Heart left ventricle (tissue), 16 donors: Measurements from ENCODE around the gene VPREB3. TPM values are rescaled to one million over a fixed set of nuclear protein-coding genes. Genes with fewer than 3 reads are reported as not detected.

ENCODE experiments used
- ATAC-seq, 4 donors: fragments of 200-7000 bp; cut with Tn5 transposase; one replicate each; pipeline ENCODE4 v1.9.1; 2020 to 2022; ENCODE audit warnings: moderate library complexity in 4 of 4, mild to moderate bottlenecking in 3 of 4, moderate number of reproducible peaks in 1 of 4
- DNase-seq, 5 donors: peaks; one replicate each; pipeline ENCODE4 v3.0.0-alpha.2; 2020
- H3K27ac ChIP-seq, 12 donors: fragments of 200-600 bp; sonication (generic) in 4 of 12; one replicate each; pipeline versions ENCODE4 v1.5.0 to v1.8.0; 2016 to 2022; ENCODE audit warnings: mild to moderate bottlenecking in 2 of 12
- H3K27me3 ChIP-seq, 9 donors: fragments of 200-600 bp; sonication (generic) in 2 of 9; one replicate each; pipeline versions ENCODE4 v1.5.1 to v1.8.0; 2016 to 2022; ENCODE audit warnings: mild to moderate bottlenecking in 3 of 9
- H3K36me3 ChIP-seq, 9 donors: fragments of 200-600 bp; sonication (generic) in 2 of 9; one replicate each; pipeline versions ENCODE4 v1.5.0 to v1.8.0; 2018 to 2022; ENCODE audit warnings: mild to moderate bottlenecking in 2 of 9
- H3K4me1 ChIP-seq, 12 donors: fragments of 200-600 bp; sonication (generic) in 4 of 12; one replicate each; pipeline versions ENCODE4 v1.5.0 to v1.8.0; 2016 to 2022; ENCODE audit warnings: mild to moderate bottlenecking in 3 of 12
- H3K4me3 ChIP-seq, 12 donors: fragments of 200-600 bp; sonication (generic) in 4 of 12; one replicate each; pipeline versions ENCODE4 v1.5.0 to v1.8.0; 2017 to 2022; ENCODE audit warnings: mild to moderate bottlenecking in 9 of 12, moderate library complexity in 4 of 12
- H3K9me3 ChIP-seq, 12 donors: fragments of 200-600 bp; sonication (generic) in 4 of 12; one replicate each; pipeline versions ENCODE4 v1.5.0 to v1.8.0; 2016 to 2022; ENCODE audit warnings: mild to moderate bottlenecking in 1 of 12
- POLR2A ChIP-seq, 2 donors: fragments of 450-650 bp; IDR thresholded peaks; one replicate each; pipeline ENCODE4 v1.6.1; 2017; ENCODE audit warnings: antibody characterized with exemption in 2 of 2, mild to moderate bottlenecking in 2 of 2, moderate library complexity in 2 of 2
- whole genome bisulfite sequencing, 4 donors: extraction: QIAGEN DNeasy Blood & Tissue Kit in 2 of 4; methylation state at CpG; one replicate each; pipeline versions ENCODE4 v1.1.5 to v1.1.7; 2013 to 2018; 5-methylcytosine and 5-hydroxymethylcytosine counted together
- intact Hi-C, 10 donors: fragments of 100-400 bp; cut with DNase I; formaldehyde crosslinking; loops; one replicate each; pipeline versions ENCODE4 v1.11.1 to v1.14.2; 2022
- polyA plus RNA-seq, 2 donors: library from polyadenylated mRNA; stranded (reverse); fragments of 200-250 nt; gene quantifications; one replicate each; pipeline ENCODE4 v1.2.3, GENCODE V29; 2013
- total RNA-seq, 9 donors: library from RNA; depleted of rRNA in 2 of 9; stranded (reverse); fragments of >200 nt in 2 of 9; fragmentation: NEBNext Ultra II Directional in 3 of 9; extraction: Animal tissue kit (Norgen Biotek cat#: 25700) in 3 of 9; gene quantifications; one replicate each; pipeline versions ENCODE4 v1.1.0 to v1.2.4, GENCODE V29; 2016 to 2023
- TF ChIP-seq, protein P1 (sequence below), 12 donors: fragments of 200-600 bp; sonication (generic) in 4 of 12; IDR thresholded peaks; one replicate each; pipeline versions ENCODE4 v1.5.0 to v1.8.0; 2018 to 2022; ENCODE audit warnings: antibody characterized with exemption in 12 of 12, mild to moderate bottlenecking in 5 of 12
- donor health status: ischemic (EF 13 %, LVEDD 7.1; RV severe dilation, severe dysfunction).
- donor health status: healthy with polysubstance abuse.
- donor health status: DM: no; HTN: yes; CAD: no.
- donor health status: DM: no; HTN: no; CAD: no.
- donor health status: ischemic (EF 25% LVEDD 6.9; RV normal size, moderate dysfunction).
- donor health status: ischemic (EF 25% LVEDD 5.7; RV mildly dilated, moderate dysfunction).
- donor health status: healthy.
- donor health status: DM: yes; HTN: yes; CAD: no.
- donor health status: ischemic (EF 35%, LVEDD 5.7; RV mildly dilated, moderate dysfunction).
- donor health status: nonischemic (EF 11% LVEDD 7.7; RV severe dilation, severe dysfunction).
- donor health status: DM: yes; HTN: yes; CAD: no.
- donor health status: PGD.
- donor health status: ischemic (EF 29% LVEDD 5.4; RV normal size, mild dysfunction).
- donor health status: nonischemic (EF 23%, LVEDD 6.1; RV moderate dilation, normal function).

Gene VPREB3
- total and polyA plus RNA-seq, 11 donors = 0.63 to 3.2 (median 0.77) TPM; not detected in 3

DNA sequence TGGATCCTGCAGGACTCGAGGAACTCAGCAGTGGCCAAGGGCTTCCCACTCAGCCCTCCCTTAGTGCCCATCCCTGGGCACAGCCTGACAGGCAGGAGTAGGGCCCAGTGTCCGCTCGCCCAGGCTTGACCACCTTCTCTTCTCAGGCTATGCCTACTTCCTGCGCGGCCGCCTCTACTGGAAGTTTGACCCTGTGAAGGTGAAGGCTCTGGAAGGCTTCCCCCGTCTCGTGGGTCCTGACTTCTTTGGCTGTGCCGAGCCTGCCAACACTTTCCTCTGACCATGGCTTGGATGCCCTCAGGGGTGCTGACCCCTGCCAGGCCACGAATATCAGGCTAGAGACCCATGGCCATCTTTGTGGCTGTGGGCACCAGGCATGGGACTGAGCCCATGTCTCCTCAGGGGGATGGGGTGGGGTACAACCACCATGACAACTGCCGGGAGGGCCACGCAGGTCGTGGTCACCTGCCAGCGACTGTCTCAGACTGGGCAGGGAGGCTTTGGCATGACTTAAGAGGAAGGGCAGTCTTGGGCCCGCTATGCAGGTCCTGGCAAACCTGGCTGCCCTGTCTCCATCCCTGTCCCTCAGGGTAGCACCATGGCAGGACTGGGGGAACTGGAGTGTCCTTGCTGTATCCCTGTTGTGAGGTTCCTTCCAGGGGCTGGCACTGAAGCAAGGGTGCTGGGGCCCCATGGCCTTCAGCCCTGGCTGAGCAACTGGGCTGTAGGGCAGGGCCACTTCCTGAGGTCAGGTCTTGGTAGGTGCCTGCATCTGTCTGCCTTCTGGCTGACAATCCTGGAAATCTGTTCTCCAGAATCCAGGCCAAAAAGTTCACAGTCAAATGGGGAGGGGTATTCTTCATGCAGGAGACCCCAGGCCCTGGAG, 29.3 kb upstream of the VPREB3 start:
- 79 to 87% (median 86%) methylated on average over 12 to 15 of the region's 15 CpGs for WGBS, 4 donors
- TF ChIP-seq, protein P1, sequence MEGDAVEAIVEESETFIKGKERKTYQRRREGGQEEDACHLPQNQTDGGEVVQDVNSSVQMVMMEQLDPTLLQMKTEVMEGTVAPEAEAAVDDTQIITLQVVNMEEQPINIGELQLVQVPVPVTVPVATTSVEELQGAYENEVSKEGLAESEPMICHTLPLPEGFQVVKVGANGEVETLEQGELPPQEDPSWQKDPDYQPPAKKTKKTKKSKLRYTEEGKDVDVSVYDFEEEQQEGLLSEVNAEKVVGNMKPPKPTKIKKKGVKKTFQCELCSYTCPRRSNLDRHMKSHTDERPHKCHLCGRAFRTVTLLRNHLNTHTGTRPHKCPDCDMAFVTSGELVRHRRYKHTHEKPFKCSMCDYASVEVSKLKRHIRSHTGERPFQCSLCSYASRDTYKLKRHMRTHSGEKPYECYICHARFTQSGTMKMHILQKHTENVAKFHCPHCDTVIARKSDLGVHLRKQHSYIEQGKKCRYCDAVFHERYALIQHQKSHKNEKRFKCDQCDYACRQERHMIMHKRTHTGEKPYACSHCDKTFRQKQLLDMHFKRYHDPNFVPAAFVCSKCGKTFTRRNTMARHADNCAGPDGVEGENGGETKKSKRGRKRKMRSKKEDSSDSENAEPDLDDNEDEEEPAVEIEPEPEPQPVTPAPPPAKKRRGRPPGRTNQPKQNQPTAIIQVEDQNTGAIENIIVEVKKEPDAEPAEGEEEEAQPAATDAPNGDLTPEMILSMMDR (IDR thresholded peaks at IDR 0.05) = no peak
- no peak for TF ChIP-seq POLR2A (IDR thresholded peaks at IDR 0.05)
- Histone ChIP-seq H3K27me3 (no peaks in the 10 kb centered on the region), H3K36me3 (peaks cover 0 to 7% (median 0%) of the 10 kb centered on the region in 9 donors), H3K9me3 (no peaks in the 10 kb centered on the region), H3K27ac (no peak overlapping the region), H3K4me3 (no peak overlapping the region), H3K4me1 (peaks cover 4 to 25% (median 18%) of the 10 kb centered on the region in 12 donors)
- no peak for ATAC-seq
- no peak for DNase-seq
- intact Hi-C loops = no loop called here

DNA sequence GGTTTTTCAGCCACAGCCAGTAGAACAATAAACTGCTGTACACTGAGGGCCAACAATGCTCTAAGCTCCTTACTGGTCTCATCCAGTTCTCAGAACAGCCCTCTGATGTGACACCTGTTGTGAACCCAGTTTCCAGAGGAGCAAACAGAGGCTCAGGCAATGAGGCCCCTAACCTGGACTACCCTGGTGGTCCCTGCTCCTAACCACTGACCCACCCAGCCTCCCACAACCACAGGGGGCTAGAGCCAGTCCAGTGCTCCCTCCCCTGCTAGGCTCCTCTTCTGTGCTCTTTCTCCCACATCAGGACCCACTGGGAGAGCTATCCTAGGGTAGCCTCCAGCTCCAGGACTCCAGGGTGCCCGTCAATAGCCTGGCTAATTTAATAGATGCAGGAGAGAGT, 28.5 kb upstream of the VPREB3 start:
- ATAC-seq (no peak), DNase-seq (no peak)
- Histone ChIP-seq H3K4me3 (no peak overlapping the region), H3K9me3 (no peaks in the 10 kb centered on the region), H3K36me3 (peaks cover 0 to 7% (median 0%) of the 10 kb centered on the region in 9 donors), H3K27ac (no peak overlapping the region), H3K27me3 (no peaks in the 10 kb centered on the region), H3K4me1 (peaks cover 0 to 20% (median 11%) of the 10 kb centered on the region in 12 donors)
- WGBS, 4 donors = 96 to 100% (median 99%) methylated on average over 1 of the region's 1 CpG
- TF ChIP-seq POLR2A (IDR thresholded peaks at IDR 0.05) = no peak
- TF ChIP-seq, protein P1 (IDR thresholded peaks at IDR 0.05) = no peak
- intact Hi-C loops = no loop called here

DNA sequence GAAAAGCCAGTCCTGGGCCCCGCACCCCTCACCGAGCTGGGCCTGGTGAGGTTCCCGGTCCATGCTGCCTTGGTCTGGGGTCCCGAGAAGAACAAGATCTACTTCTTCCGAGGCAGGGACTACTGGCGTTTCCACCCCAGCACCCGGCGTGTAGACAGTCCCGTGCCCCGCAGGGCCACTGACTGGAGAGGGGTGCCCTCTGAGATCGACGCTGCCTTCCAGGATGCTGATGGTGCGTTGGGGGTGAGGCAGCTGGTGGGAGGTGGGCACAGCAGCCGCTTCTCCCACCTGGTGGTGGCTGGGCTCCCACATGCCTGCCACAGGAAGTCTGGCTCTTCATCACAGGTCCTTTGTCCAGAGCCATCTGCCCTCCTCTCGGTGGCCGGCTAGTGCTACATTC, 28.0 kb upstream of the VPREB3 start:
- ATAC-seq = no peak
- Histone ChIP-seq H3K9me3 (no peaks in the 10 kb centered on the region), H3K4me1 (peaks cover 0 to 20% (median 10%) of the 10 kb centered on the region in 12 donors), H3K27ac (no peak overlapping the region), H3K4me3 (no peak overlapping the region), H3K27me3 (no peaks in the 10 kb centered on the region), H3K36me3 (peaks cover 0 to 7% (median 0%) of the 10 kb centered on the region in 9 donors)
- 74 to 97% (median 94%) methylated on average over 4 to 16 of the region's 16 CpGs for WGBS, 4 donors
- TF ChIP-seq, protein P1 (IDR thresholded peaks at IDR 0.05) = no peak
- no peak for TF ChIP-seq POLR2A (IDR thresholded peaks at IDR 0.05)
- no peak for DNase-seq
- intact Hi-C loops = no loop called here

DNA sequence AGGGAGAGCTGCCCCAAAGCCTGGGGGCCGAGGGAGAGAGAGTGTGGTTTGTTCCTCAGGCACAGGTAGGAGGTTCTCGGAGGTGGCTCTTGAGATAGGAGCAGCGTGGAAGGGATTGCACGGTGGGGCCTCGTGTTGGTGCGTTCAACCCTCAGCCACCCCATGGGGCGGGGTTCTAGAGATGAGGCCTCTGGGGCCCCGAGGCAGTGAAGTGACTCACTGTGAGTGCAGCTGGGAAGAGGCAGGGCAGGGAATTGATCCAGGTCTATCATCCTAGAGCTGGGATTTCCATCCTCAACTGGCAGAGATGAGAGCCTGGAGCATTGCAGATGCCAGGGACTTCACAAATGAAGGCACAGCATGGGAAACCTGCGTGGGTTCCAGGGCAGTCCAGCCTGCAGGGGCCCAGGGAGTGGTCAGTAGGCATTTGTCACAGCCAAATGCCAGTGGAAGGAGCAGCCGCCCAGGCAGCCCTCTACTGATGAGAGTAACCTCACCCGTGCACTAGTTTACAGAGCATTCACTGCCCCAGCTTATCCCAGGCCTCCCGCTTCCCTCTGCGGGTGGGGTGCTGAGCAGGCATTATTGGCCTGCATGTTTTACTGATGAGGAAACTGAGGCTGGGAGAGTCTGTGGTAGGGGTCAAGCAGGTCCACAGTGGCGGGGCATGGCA, 27.4 kb upstream of the VPREB3 start:
- no peaks in the 10 kb centered on the region for H3K27me3 ChIP-seq
- H3K4me3 ChIP-seq = no peak overlapping the region
- intact Hi-C loops = no loop called here
- H3K27ac ChIP-seq = no peak overlapping the region
- 65 to 87% (median 86%) methylated on average over 10 to 14 of the region's 14 CpGs for WGBS, 4 donors
- no peaks in the 10 kb centered on the region for H3K9me3 ChIP-seq
- TF ChIP-seq POLR2A (IDR thresholded peaks at IDR 0.05) = no peak
- TF ChIP-seq, protein P1 (IDR thresholded peaks at IDR 0.05) = no peak
- ATAC-seq (no peak), DNase-seq (no peak)
- H3K36me3 ChIP-seq = peaks cover 0 to 7% (median 0%) of the 10 kb centered on the region in 9 donors
- peaks cover 0 to 20% (median 8%) of the 10 kb centered on the region in 12 donors for H3K4me1 ChIP-seq
